Liver (tissue), 9 donors: Measurements from ENCODE around the gene LYPLAL1. TPM values are rescaled to one million over a fixed set of nuclear protein-coding genes. Genes with fewer than 3 reads are reported as not detected.

Experiments used
- DNase-seq: peaks from one replicate; pipeline ENCODE4 v3.0.0-alpha.2; 2017; ENCODE audit warnings: low spot score
- H3K27ac ChIP-seq, 2 donors: one replicate each; pipeline ENCODE4 v1.7.0; 2013; ENCODE audit warnings: inconsistent platforms in 2 of 2, low read length in 2 of 2, control low read depth in 1 of 2, low read depth in 1 of 2, mild to moderate bottlenecking in 1 of 2
- H3K27me3 ChIP-seq, 4 donors: one replicate each; pipeline versions ENCODE4 v1.6.1 to v1.7.0; 2013; ENCODE audit warnings: low read length in 3 of 4, inconsistent platforms in 1 of 4, mild to moderate bottlenecking in 1 of 4, moderate library complexity in 1 of 4; ENCODE audit not compliant: control insufficient read depth in 4 of 4, insufficient read depth in 4 of 4
- H3K36me3 ChIP-seq, 4 donors: one replicate each; pipeline versions ENCODE4 v1.6.1 to v1.7.0; 2013; ENCODE audit warnings: low read length in 3 of 4, mild to moderate bottlenecking in 3 of 4, low read depth in 1 of 4, moderate library complexity in 1 of 4; ENCODE audit not compliant: control insufficient read depth in 4 of 4, insufficient read depth in 3 of 4
- H3K4me1 ChIP-seq, 4 donors: one replicate each; pipeline versions ENCODE4 v1.6.1 to v1.7.0; 2013; ENCODE audit warnings: low read length in 3 of 4, mild to moderate bottlenecking in 3 of 4, moderate library complexity in 1 of 4; ENCODE audit not compliant: control insufficient read depth in 4 of 4, insufficient read depth in 4 of 4
- H3K4me3 ChIP-seq, 3 donors: one replicate each; pipeline versions ENCODE4 v1.6.1 to v1.7.0; 2013; ENCODE audit warnings: low read length in 3 of 3, control low read depth in 1 of 3, low read depth in 1 of 3, mild to moderate bottlenecking in 1 of 3
- H3K9ac ChIP-seq, 2 donors: one replicate each; pipeline ENCODE4 v1.7.0; 2013; ENCODE audit warnings: low read length in 2 of 2, mild to moderate bottlenecking in 2 of 2, moderate library complexity in 2 of 2, control low read depth in 1 of 2, low read depth in 1 of 2
- H3K9me3 ChIP-seq, 4 donors: one replicate each; pipeline versions ENCODE4 v1.6.1 to v1.7.0; 2013; ENCODE audit warnings: low read length in 3 of 4; ENCODE audit not compliant: control insufficient read depth in 4 of 4
- CTCF ChIP-seq: fragments of 150-350 bp; IDR thresholded peaks from 2 replicates; pipeline ENCODE4 v1.5.1; 2017; ENCODE audit warnings: improper control_type of control experiment, low read depth, low read length; ENCODE audit not compliant: missing input control
- EGR1 ChIP-seq, 2 donors: IDR thresholded peaks; 2 replicates each; pipeline ENCODE4 v1.6.1; 2016 to 2018; ENCODE audit warnings: antibody characterized with exemption in 2 of 2, low read depth in 2 of 2
- FOXA1 ChIP-seq: IDR thresholded peaks from 2 replicates; pipeline ENCODE4 v1.6.1; 2016; ENCODE audit warnings: antibody characterized with exemption
- FOXA2 ChIP-seq: IDR thresholded peaks from 2 replicates; pipeline ENCODE4 v1.6.1; 2016; ENCODE audit warnings: antibody characterized with exemption
- GABPA ChIP-seq, 2 donors: IDR thresholded peaks in 1 of 2; conservative IDR thresholded peaks in 1 of 2; 2 replicates each; pipeline ENCODE4 v1.6.1; 2016; ENCODE audit warnings: antibody characterized with exemption in 2 of 2, mild to moderate bottlenecking in 1 of 2, moderate library complexity in 1 of 2
- HNF4A ChIP-seq, 2 donors: conservative IDR thresholded peaks; 2 replicates each; pipeline ENCODE4 v1.6.1; 2016; ENCODE audit warnings: antibody characterized with exemption in 2 of 2, mild to moderate bottlenecking in 2 of 2
- HNF4G ChIP-seq: IDR thresholded peaks from 2 replicates; pipeline ENCODE4 v1.6.1; 2016; ENCODE audit warnings: antibody characterized with exemption
- JUND ChIP-seq, 2 donors: IDR thresholded peaks; 2 replicates each; pipeline ENCODE4 v1.6.1; 2016; ENCODE audit warnings: antibody characterized with exemption in 2 of 2
- MAX ChIP-seq: IDR thresholded peaks from 2 replicates; pipeline ENCODE4 v1.6.1; 2016; ENCODE audit warnings: antibody characterized with exemption
- NR2F2 ChIP-seq: IDR thresholded peaks from 2 replicates; pipeline ENCODE4 v1.6.1; 2016; ENCODE audit warnings: antibody characterized with exemption
- RAD21 ChIP-seq, 2 donors: IDR thresholded peaks; 2 replicates each; pipeline ENCODE4 v1.6.1; 2016; ENCODE audit warnings: antibody characterized with exemption in 2 of 2, mild to moderate bottlenecking in 2 of 2
- REST ChIP-seq: IDR thresholded peaks from 2 replicates; pipeline ENCODE4 v1.6.1; 2016; ENCODE audit warnings: antibody characterized with exemption, mild to moderate bottlenecking
- RXRA ChIP-seq, 2 donors: IDR thresholded peaks; 2 replicates each; pipeline ENCODE4 v1.6.1; 2017 to 2018; ENCODE audit warnings: antibody characterized with exemption in 2 of 2, mild to moderate bottlenecking in 1 of 2
- SP1 ChIP-seq: IDR thresholded peaks from 2 replicates; pipeline ENCODE4 v1.6.1; 2018; ENCODE audit warnings: antibody characterized with exemption, mild to moderate bottlenecking
- YY1 ChIP-seq: IDR thresholded peaks from 2 replicates; pipeline ENCODE4 v1.6.1; 2016; ENCODE audit warnings: antibody characterized with exemption, mild to moderate bottlenecking
- ZBTB33 ChIP-seq: IDR thresholded peaks from 2 replicates; pipeline ENCODE4 v1.6.1; 2016; ENCODE audit warnings: antibody characterized with exemption
- WGBS: extraction: QIAGEN DNeasy Blood & Tissue Kit; methylation state at CpG from one replicate; pipeline ENCODE4 v1.1.7; 2013; 5-methylcytosine and 5-hydroxymethylcytosine counted together
- polyA plus RNA-seq, 2 donors: library from polyadenylated mRNA; stranded (reverse) in 1 of 2; unstranded in 1 of 2; fragments of 200-250 nt in 1 of 2; fragments of >200 nt in 1 of 2; fragmentation: Nextera tagmentation in 1 of 2; extraction: Ambion mirVana in 1 of 2; gene quantifications; one replicate each; pipeline versions ENCODE4 v1.2.1 to v1.2.3, GENCODE V29; 2013 to 2015
- total RNA-seq, 2 donors: library from RNA; depleted of rRNA; stranded (reverse); fragments of >200 nt; gene quantifications; one replicate each; pipeline ENCODE4 v1.2.3, GENCODE V29; 2014
- donor health status: healthy.
- donor health status: healthy.
- donor health status: healthy.
- donor health status: healthy.
- donor health status: healthy.

Gene LYPLAL1
- total and polyA plus RNA-seq, 4 donors: 10.3 to 57.4 (median 13.7) TPM

GRCh38 chr1:219209578-219209977 lies 35.9 kb downstream of the LYPLAL1 start:
- H3K4me3 ChIP-seq: no peak overlapping the region
- no peak for DNase-seq
- H3K9ac ChIP-seq: no peak overlapping the region
- TF ChIP-seq FOXA2 (no peak), ZBTB33 (no peak), MAX (no peak), EGR1 (IDR thresholded peaks at IDR 0.05; ENCODE audit: low read depth in 2 of 2) (no peak), FOXA1 (no peak), NR2F2 (no peak), REST (no peak), RAD21 (IDR thresholded peaks at IDR 0.05) (no peak), RXRA (IDR thresholded peaks at IDR 0.05) (no peak), HNF4A (conservative IDR thresholded peaks at IDR 0.05) (no peak), CTCF (no peak), SP1 (no peak), GABPA (IDR thresholded peaks at IDR 0.05 in 1 of 2, conservative IDR thresholded peaks at IDR 0.05 in 1 of 2) (no peak), JUND (IDR thresholded peaks at IDR 0.05) (no peak)
- H3K9me3 ChIP-seq: no peaks in the 10 kb centered on the region
- H3K27ac ChIP-seq: no peak overlapping the region
- no peaks in the 10 kb centered on the region for H3K4me1 ChIP-seq
- peaks cover 0 to 9% (median 2%) of the 10 kb centered on the region in 4 donors for H3K36me3 ChIP-seq
- H3K27me3 ChIP-seq: no peaks in the 10 kb centered on the region
- WGBS: 100% methylated on average over 2 of the region's 2 CpGs

GRCh38 chr1:219210067-219210466 lies 36.4 kb downstream of the LYPLAL1 start:
- no peaks in the 10 kb centered on the region for H3K4me1 ChIP-seq
- H3K9ac ChIP-seq: no peak overlapping the region
- H3K27me3 ChIP-seq: no peaks in the 10 kb centered on the region
- WGBS: 95% methylated on average over 5 of the region's 5 CpGs
- H3K36me3 ChIP-seq: peaks cover 0 to 9% (median 2%) of the 10 kb centered on the region in 4 donors
- DNase-seq: no peak
- no peak overlapping the region for H3K4me3 ChIP-seq
- no peaks in the 10 kb centered on the region for H3K9me3 ChIP-seq
- H3K27ac ChIP-seq: no peak overlapping the region
- TF ChIP-seq FOXA1 (no peak), YY1 (no peak), NR2F2 (no peak), GABPA (IDR thresholded peaks at IDR 0.05 in 1 of 2, conservative IDR thresholded peaks at IDR 0.05 in 1 of 2) (no peak), HNF4A (conservative IDR thresholded peaks at IDR 0.05) (no peak), JUND (IDR thresholded peaks at IDR 0.05) (no peak), HNF4G (no peak), RXRA (IDR thresholded peaks at IDR 0.05) (no peak), SP1 (no peak), FOXA2 (no peak), REST (no peak)
